GM12878 (cell line): Measurements from ENCODE around the gene RGS16. TPM values are rescaled to one million over a fixed set of nuclear protein-coding genes. Genes with fewer than 3 reads are reported as not detected.

ENCODE experiments used
- ATAC-seq: fragments of 200-7000 bp; cut with Tn5 transposase; 3 replicates; pipeline ENCODE4 v1.9.1; 2020; ENCODE audit warnings: mild to moderate bottlenecking, moderate library complexity
- BruUV-seq: library from RNA; stranded (reverse); fragments of 400-500 nt; replicated peaks from 2 replicates; lab custom pipeline; 2021; lab: Mats Ljungman, UMichigan
- CTCF ChIA-PET: fragments of 300-600 bp; sonication (Branson Sonifier 250); formaldehyde crosslinking; extraction: SDS; loops from one replicate; lab custom pipeline; 2021; ENCODE audit warnings: inconsistent platforms; lab: Yijun Ruan, JAX
- POLR2A ChIA-PET: fragments of 350-600 bp; formaldehyde crosslinking; extraction: SDS; loops from one replicate; lab custom pipeline; 2021; ENCODE audit warnings: inconsistent platforms; lab: Charles Lee
- RAD21 ChIA-PET: fragments of 300-600 bp; sonication (Branson Sonifier 250); formaldehyde crosslinking; loops from one replicate; lab custom pipeline; 2023; ENCODE audit warnings: antibody characterized with exemption; ENCODE audit not compliant: unreplicated experiment; lab: Charles Lee
- SMC1A ChIA-PET: fragments of 300-600 bp; sonication (Branson Sonifier 250); formaldehyde crosslinking; loops from one replicate; lab custom pipeline; 2023; ENCODE audit not compliant: unreplicated experiment, uncharacterized antibody; lab: Charles Lee
- DNase-seq: peaks from one replicate; pipeline ENCODE4 v3.0.0-alpha.2; 2011; ENCODE audit warnings: low read depth, low spot score
- FAIRE-seq: peaks from 3 replicates; lab custom pipeline; 2011; peaks lifted over from hg19 to GRCh38; lab: Jason Lieb, UNC
- H2AFZ ChIP-seq: 2 replicates; pipeline ENCODE4 v1.6.0; 2011; ENCODE audit warnings: low read depth, low read length, control low read depth; ENCODE audit not compliant: control insufficient read depth
- H3K27ac ChIP-seq: 2 replicates; pipeline ENCODE4 v1.5.1; 2011; ENCODE audit warnings: control low read depth; ENCODE audit not compliant: control insufficient read depth, insufficient read depth
- H3K27me3 ChIP-seq, 2 experiments: replicated peaks in 1 of 2; 2 replicates each; pipeline versions ENCODE4 v1.6.0 to v1.6.1; 2011; ENCODE audit warnings: low read length in 1 of 2; ENCODE audit not compliant: control insufficient read depth in 2 of 2, insufficient read depth in 2 of 2
- H3K36me3 ChIP-seq, 2 experiments: 2 replicates each; pipeline ENCODE4 v1.5.1; 2011; ENCODE audit warnings: low read length in 1 of 2; ENCODE audit not compliant: control insufficient read depth in 2 of 2, insufficient read depth in 2 of 2
- H3K4me1 ChIP-seq: 2 replicates; pipeline ENCODE4 v1.6.1; 2011; ENCODE audit warnings: mild to moderate bottlenecking, low read length, moderate library complexity, mixed read lengths; ENCODE audit not compliant: control insufficient read depth, insufficient read depth
- H3K4me2 ChIP-seq: 2 replicates; pipeline ENCODE4 v1.6.0; 2011; ENCODE audit warnings: control low read depth; ENCODE audit not compliant: control insufficient read depth, insufficient read depth
- H3K4me3 ChIP-seq: fragments of 200-600 bp; sonication (generic); 2 replicates; pipeline ENCODE4 v1.5.1; 2016
- H3K79me2 ChIP-seq: 2 replicates; pipeline ENCODE4 v1.6.0; 2011; ENCODE audit warnings: low read length; ENCODE audit not compliant: control insufficient read depth, insufficient read depth
- H3K9ac ChIP-seq: 2 replicates; pipeline ENCODE4 v1.8.0; 2011; ENCODE audit warnings: low read length, control low read depth, mixed read lengths; ENCODE audit not compliant: control insufficient read depth, insufficient read depth
- H3K9me3 ChIP-seq: replicated peaks from 3 replicates; pipeline ENCODE4 v1.5.1; 2011; ENCODE audit warnings: mild to moderate bottlenecking, low read length; ENCODE audit not compliant: control insufficient read depth, insufficient read depth
- H4K20me1 ChIP-seq: 2 replicates; pipeline ENCODE4 v1.6.0; 2011; ENCODE audit not compliant: control insufficient read depth, insufficient read depth
- ATF7 ChIP-seq: fragments of 450-650 bp; IDR thresholded peaks from 2 replicates; pipeline ENCODE4 v1.6.1; 2016; ENCODE audit warnings: low read depth, mild to moderate bottlenecking
- BCL11A ChIP-seq: IDR thresholded peaks from 2 replicates; pipeline ENCODE4 v1.6.1; 2011; ENCODE audit warnings: low read depth, low read length
- BCL3 ChIP-seq: IDR thresholded peaks from 2 replicates; pipeline ENCODE4 v1.6.1; 2011; ENCODE audit warnings: borderline replicate concordance, low read depth, mild to moderate bottlenecking, moderate library complexity, low read length; ENCODE audit not compliant: insufficient read depth, poor library complexity, severe bottlenecking
- CBFB ChIP-seq: IDR thresholded peaks from 2 replicates; pipeline ENCODE4 v1.6.1; 2016; ENCODE audit warnings: antibody characterized with exemption, low read depth
- CEBPB ChIP-seq, 2 experiments: fragments of 150-350 bp in 1 of 2; IDR thresholded peaks; 2 replicates each; pipeline ENCODE4 v1.6.1; 2012 to 2014; ENCODE audit warnings: low read depth in 2 of 2, low read length in 2 of 2, borderline replicate concordance in 1 of 2, inconsistent platforms in 1 of 2
- ESRRA ChIP-seq: IDR thresholded peaks from 2 replicates; pipeline ENCODE4 v1.6.1; 2012; ENCODE audit warnings: mild to moderate bottlenecking, low read length, improper control_type of control experiment
- HDGF ChIP-seq: fragments of 450-650 bp; IDR thresholded peaks from 2 replicates; pipeline ENCODE4 v1.6.1; 2016; ENCODE audit warnings: antibody characterized with exemption
- MTA3 ChIP-seq: IDR thresholded peaks from 2 replicates; pipeline ENCODE4 v1.6.1; 2012; ENCODE audit warnings: low read length, inconsistent platforms, borderline replicate concordance
- NR2C2 ChIP-seq: IDR thresholded peaks from 2 replicates; pipeline ENCODE4 v1.6.1; 2011; ENCODE audit warnings: borderline replicate concordance, low read depth; ENCODE audit not compliant: control insufficient read depth, insufficient read length
- TAF1 ChIP-seq: IDR thresholded peaks from 2 replicates; pipeline ENCODE4 v1.6.1; 2011; ENCODE audit warnings: mild to moderate bottlenecking, low read depth, low read length, borderline replicate concordance
- ZNF274 ChIP-seq: IDR thresholded peaks from one replicate; pipeline ENCODE4 v1.8.0; 2011; ENCODE audit not compliant: insufficient read length, insufficient read depth
- ZSCAN29 ChIP-seq: fragments of 450-650 bp; IDR thresholded peaks from 2 replicates; pipeline ENCODE4 v1.6.1; 2017; ENCODE audit warnings: mild to moderate bottlenecking, moderate library complexity
- WGBS: methylation state at CpG from one replicate; pipeline ENCODE4 v1.1.6; 2016; ENCODE audit warnings: low lambda C conversion rate; ENCODE audit not compliant: insufficient replicate concordance, insufficient coverage; ENCODE audit errors: missing lambda C conversion rate; 5-methylcytosine and 5-hydroxymethylcytosine counted together
- in situ Hi-C: fragments of 300-500 bp; cut with MboI; formaldehyde crosslinking; loops from 9 replicates; pipeline ENCODE4 v1.14.3; 2018; ENCODE audit warnings: mixed read lengths
- intact Hi-C: fragments of 100-400 bp; cut with micrococcal nuclease; formaldehyde crosslinking; loops from one replicate; pipeline ENCODE4 v1.14.2; 2022; ENCODE audit not compliant: unreplicated experiment
- polyA plus RNA-seq, 11 experiments: library from polyadenylated mRNA; depleted of rRNA in 4 of 11; unstranded in 6 of 11; stranded (reverse) in 5 of 11; fragments of >200 nt; fragmentation: Nextera tagmentation in 4 of 11; fragmentation: Illumina TruSeq in 1 of 11; extraction: Ambion mirVana in 4 of 11; extraction: Trizol in 1 of 11; gene quantifications; 1 replicate in 1 of 11; 2 replicates in 10 of 11; pipeline versions ENCODE4 v1.2.1 to v1.2.3, GENCODE V29; 2011 to 2016; ENCODE audit warnings: inconsistent platforms in 2 of 11, missing spikeins in 2 of 11, low read depth in 1 of 11
- total RNA-seq, 4 experiments: library from RNA; depleted of rRNA in 3 of 4; stranded (reverse); fragments of >200 nt in 3 of 4; fragmentation: Illumina TruSeq in 1 of 4; extraction: Trizol in 1 of 4; gene quantifications; 2 replicates each; pipeline versions ENCODE4 v1.2.1 to v1.2.3, GENCODE V29; 2013 to 2021
- TF ChIP-seq, protein P1 (sequence below): IDR thresholded peaks from 2 replicates; pipeline ENCODE4 v1.6.1; 2011; ENCODE audit warnings: low read depth, low read length, improper control_type of control experiment, borderline replicate concordance
- TF ChIP-seq, protein P2 (sequence below): IDR thresholded peaks from 2 replicates; pipeline ENCODE4 v1.6.1; 2012; ENCODE audit warnings: improper control_type of control experiment, low read depth, low read length; ENCODE audit not compliant: insufficient replicate concordance

The RGS16 gene
- total and polyA plus RNA-seq, 10 of the 15 experiments (the other 5 are each of a cell fraction or from before 2014, with no cell fraction given), result 16.4 to 58.2 (median 44.6) TPM

DNA sequence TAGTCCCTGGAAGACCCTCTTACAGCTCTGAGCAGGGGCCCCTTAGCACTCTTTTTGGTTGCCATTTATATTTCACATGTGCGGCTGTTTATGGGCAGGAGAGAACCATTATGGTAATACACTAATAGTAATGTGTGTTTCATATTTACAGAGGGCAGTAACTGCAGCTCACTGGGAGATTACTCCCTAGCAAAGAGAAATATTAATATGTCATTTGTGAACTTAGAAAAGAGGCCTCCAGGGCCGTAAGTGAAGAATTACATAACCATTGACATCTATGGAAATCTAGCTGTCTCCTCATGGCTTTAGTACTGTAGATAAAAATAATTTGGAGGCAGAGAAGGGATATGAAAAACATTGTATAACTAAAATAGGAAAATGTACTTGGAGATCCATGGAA lies 23.4 kb upstream of the RGS16 start (continued):
- TF ChIP-seq CBFB (no peak), NR2C2 (no peak), HDGF (no peak), CEBPB (IDR thresholded peaks at IDR 0.05; ENCODE audit: borderline replicate concordance in 1 of 2, low read depth in 2 of 2, low read length in 2 of 2) (no peak)
- TF ChIP-seq, all 136 proteins: peak for 0

DNA sequence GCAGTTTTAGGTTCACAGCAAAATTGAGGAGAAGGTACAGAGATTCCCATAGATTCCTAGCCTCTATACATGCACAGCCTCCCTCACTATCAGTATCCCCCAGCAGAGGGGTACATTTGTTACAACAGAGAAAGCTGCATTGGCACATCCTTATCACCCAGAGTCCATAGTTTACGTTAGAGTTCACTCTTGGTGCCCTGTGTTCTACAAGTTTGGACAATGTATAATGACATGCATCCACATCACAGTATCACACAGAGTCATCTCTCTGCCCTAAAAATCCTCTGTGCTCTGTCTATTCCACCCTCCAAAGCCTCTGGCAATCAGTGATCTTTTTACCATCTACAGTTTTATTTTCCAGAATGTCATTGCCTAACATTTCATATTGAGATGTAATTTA lies 22.3 kb upstream of the RGS16 start:
- peaks cover 69% of the 10 kb centered on the region for H3K4me1 ChIP-seq
- TF ChIP-seq ESRRA (no peak), ZSCAN29 (no peak), ZNF274 (no peak), BCL11A (no peak), MTA3 (no peak), TAF1 (no peak), BCL3 (no peak), ATF7 (no peak), CBFB (no peak)
- TF ChIP-seq, protein P1, sequence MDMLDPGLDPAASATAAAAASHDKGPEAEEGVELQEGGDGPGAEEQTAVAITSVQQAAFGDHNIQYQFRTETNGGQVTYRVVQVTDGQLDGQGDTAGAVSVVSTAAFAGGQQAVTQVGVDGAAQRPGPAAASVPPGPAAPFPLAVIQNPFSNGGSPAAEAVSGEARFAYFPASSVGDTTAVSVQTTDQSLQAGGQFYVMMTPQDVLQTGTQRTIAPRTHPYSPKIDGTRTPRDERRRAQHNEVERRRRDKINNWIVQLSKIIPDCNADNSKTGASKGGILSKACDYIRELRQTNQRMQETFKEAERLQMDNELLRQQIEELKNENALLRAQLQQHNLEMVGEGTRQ, result no peak
- TF ChIP-seq, protein P2, sequence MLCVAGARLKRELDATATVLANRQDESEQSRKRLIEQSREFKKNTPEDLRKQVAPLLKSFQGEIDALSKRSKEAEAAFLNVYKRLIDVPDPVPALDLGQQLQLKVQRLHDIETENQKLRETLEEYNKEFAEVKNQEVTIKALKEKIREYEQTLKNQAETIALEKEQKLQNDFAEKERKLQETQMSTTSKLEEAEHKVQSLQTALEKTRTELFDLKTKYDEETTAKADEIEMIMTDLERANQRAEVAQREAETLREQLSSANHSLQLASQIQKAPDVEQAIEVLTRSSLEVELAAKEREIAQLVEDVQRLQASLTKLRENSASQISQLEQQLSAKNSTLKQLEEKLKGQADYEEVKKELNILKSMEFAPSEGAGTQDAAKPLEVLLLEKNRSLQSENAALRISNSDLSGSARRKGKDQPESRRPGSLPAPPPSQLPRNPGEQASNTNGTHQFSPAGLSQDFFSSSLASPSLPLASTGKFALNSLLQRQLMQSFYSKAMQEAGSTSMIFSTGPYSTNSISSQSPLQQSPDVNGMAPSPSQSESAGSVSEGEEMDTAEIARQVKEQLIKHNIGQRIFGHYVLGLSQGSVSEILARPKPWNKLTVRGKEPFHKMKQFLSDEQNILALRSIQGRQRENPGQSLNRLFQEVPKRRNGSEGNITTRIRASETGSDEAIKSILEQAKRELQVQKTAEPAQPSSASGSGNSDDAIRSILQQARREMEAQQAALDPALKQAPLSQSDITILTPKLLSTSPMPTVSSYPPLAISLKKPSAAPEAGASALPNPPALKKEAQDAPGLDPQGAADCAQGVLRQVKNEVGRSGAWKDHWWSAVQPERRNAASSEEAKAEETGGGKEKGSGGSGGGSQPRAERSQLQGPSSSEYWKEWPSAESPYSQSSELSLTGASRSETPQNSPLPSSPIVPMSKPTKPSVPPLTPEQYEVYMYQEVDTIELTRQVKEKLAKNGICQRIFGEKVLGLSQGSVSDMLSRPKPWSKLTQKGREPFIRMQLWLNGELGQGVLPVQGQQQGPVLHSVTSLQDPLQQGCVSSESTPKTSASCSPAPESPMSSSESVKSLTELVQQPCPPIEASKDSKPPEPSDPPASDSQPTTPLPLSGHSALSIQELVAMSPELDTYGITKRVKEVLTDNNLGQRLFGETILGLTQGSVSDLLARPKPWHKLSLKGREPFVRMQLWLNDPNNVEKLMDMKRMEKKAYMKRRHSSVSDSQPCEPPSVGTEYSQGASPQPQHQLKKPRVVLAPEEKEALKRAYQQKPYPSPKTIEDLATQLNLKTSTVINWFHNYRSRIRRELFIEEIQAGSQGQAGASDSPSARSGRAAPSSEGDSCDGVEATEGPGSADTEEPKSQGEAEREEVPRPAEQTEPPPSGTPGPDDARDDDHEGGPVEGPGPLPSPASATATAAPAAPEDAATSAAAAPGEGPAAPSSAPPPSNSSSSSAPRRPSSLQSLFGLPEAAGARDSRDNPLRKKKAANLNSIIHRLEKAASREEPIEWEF, result no peak
- ATAC-seq (no peak), DNase-seq (no peak), FAIRE-seq (no peak)
- ChIA-PET POLR2A (interaction anchor here (2.0 to 5.1 kb wide), 2 partner anchors 10 to 50 kb away, joined by 6 to 51 read pairs; no protein-coding TSS in a partner anchor), RAD21 (interaction anchor here (1.0 to 1.5 kb wide), 3 partner anchors 10 to 156 kb away, joined by 3 to 11 read pairs (median 5); no protein-coding TSS in a partner anchor), SMC1A (interaction anchor here (1.1 to 14.8 kb wide), 6 partner anchors 9 to 157 kb away, joined by 4 to 238 read pairs (median 56); partner anchors contain the start of gene RGS16), CTCF (interaction anchor here (0.9 to 4.3 kb wide), 7 partner anchors 10 to 158 kb away, joined by 4 to 31 read pairs (median 8); partner anchors contain the start of gene RGS16)
- H3K4me2 ChIP-seq, result no peak overlapping the region
- H3K27me3 ChIP-seq, result no peaks in the 10 kb centered on the region
- 88% methylated on average over 1 of the region's 1 CpG for WGBS
- BruUV-seq, result no TSS peak
- H3K79me2 ChIP-seq, result no peaks in the 10 kb centered on the region
- H4K20me1 ChIP-seq, result no peaks in the 10 kb centered on the region
- H3K9ac ChIP-seq, result no peak overlapping the region
- in situ Hi-C loops (no loop called here), intact Hi-C loops (no loop called here)
- no peaks in the 10 kb centered on the region for H3K9me3 ChIP-seq
- no peaks in the 10 kb centered on the region for H3K36me3 ChIP-seq
- H3K27ac ChIP-seq, result no peak overlapping the region
- no peak overlapping the region for H2AFZ ChIP-seq
- no peak overlapping the region for H3K4me3 ChIP-seq
